H1 (cell line): ENCODE measurements around the gene NLRP1. TPM values are rescaled to one million over a fixed set of nuclear protein-coding genes. Genes with fewer than 3 reads are reported as not detected.

Experiments
- CTCF ChIA-PET: fragments of 300-600 bp; sonication (Branson Sonifier 250); formaldehyde crosslinking; loops from one replicate; lab custom pipeline; 2021; ENCODE audit not compliant: partially characterized antibody; lab: Charles Lee
- POLR2A ChIA-PET: fragments of 300-600 bp; sonication (Branson Sonifier 250); formaldehyde crosslinking; loops from one replicate; lab custom pipeline; 2021; ENCODE audit warnings: inconsistent platforms; ENCODE audit not compliant: partially characterized antibody; lab: Charles Lee
- DNase-seq, 2 experiments: peaks; one replicate each; pipeline versions ENCODE4 v3.0.0 to v3.0.0-alpha.2; 2010 to 2022; ENCODE audit warnings: low spot score in 2 of 2, low read depth in 1 of 2, mixed read lengths in 1 of 2
- FAIRE-seq: peaks from 2 replicates; lab custom pipeline; 2011; peaks lifted over from hg19 to GRCh38; lab: Jason Lieb, UNC
- H2AFZ ChIP-seq: 2 replicates; pipeline ENCODE4 v1.8.1; 2012; ENCODE audit warnings: low read length, inconsistent platforms
- H2AK5ac ChIP-seq: 2 replicates; pipeline ENCODE4 v1.6.1; 2013; ENCODE audit warnings: low read depth, low read length
- H2BK120ac ChIP-seq: replicated peaks from 2 replicates; pipeline ENCODE3; 2013; ENCODE audit warnings: low read depth, low read length, inconsistent platforms
- H2BK12ac ChIP-seq: 2 replicates; pipeline ENCODE4 v1.6.1; 2013; ENCODE audit warnings: low read depth, low read length
- H2BK15ac ChIP-seq: 2 replicates; pipeline ENCODE4 v1.6.1; 2013; ENCODE audit warnings: low read length
- H2BK20ac ChIP-seq: 2 replicates; pipeline ENCODE4 v1.6.1; 2013; ENCODE audit warnings: low read length
- H2BK5ac ChIP-seq: 2 replicates; pipeline ENCODE4 v1.6.1; 2013; ENCODE audit warnings: low read depth, low read length
- H3K14ac ChIP-seq: 2 replicates; pipeline ENCODE4 v1.6.1; 2013; ENCODE audit warnings: inconsistent platforms; ENCODE audit not compliant: insufficient read length
- H3K18ac ChIP-seq: 2 replicates; pipeline ENCODE4 v1.6.1; 2013; ENCODE audit warnings: low read length; ENCODE audit errors: extremely low read depth
- H3K23ac ChIP-seq: 2 replicates; pipeline ENCODE4 v1.6.1; 2013; ENCODE audit warnings: inconsistent platforms; ENCODE audit not compliant: insufficient read length
- H3K23me2 ChIP-seq: 2 replicates; pipeline ENCODE4 v1.6.1; 2013; ENCODE audit warnings: low read depth, low read length
- H3K27ac ChIP-seq: 2 replicates; pipeline ENCODE4 v1.6.1; 2011; ENCODE audit warnings: low read depth, low read length, inconsistent platforms
- H3K27me3 ChIP-seq, 4 experiments: replicated peaks in 1 of 4; 1 replicate in 1 of 4; 2 replicates in 3 of 4; pipeline versions ENCODE4 v1.6.1 to v1.8.1; 2011 to 2013; ENCODE audit warnings: low read length in 3 of 4, mild to moderate bottlenecking in 3 of 4, inconsistent platforms in 2 of 4, mixed read lengths in 2 of 4, moderate library complexity in 1 of 4; ENCODE audit not compliant: control insufficient read depth in 3 of 4, insufficient read depth in 3 of 4; ENCODE audit errors: extremely low read depth in 1 of 4
- H3K36me3 ChIP-seq, 4 experiments: 2 replicates each; pipeline versions ENCODE4 v1.6.1 to v1.8.1; 2011 to 2013; ENCODE audit warnings: mild to moderate bottlenecking in 4 of 4, low read length in 3 of 4, moderate library complexity in 2 of 4, control low read depth in 1 of 4, inconsistent platforms in 1 of 4; ENCODE audit not compliant: insufficient read depth in 4 of 4, control insufficient read depth in 2 of 4
- H3K4ac ChIP-seq: replicated peaks from 2 replicates; pipeline ENCODE3; 2013; ENCODE audit warnings: low read length, low read depth, mixed read lengths, inconsistent platforms; ENCODE audit not compliant: insufficient read length
- H3K4me1 ChIP-seq, 4 experiments: replicated peaks in 1 of 4; 1 replicate in 1 of 4; 2 replicates in 3 of 4; pipeline versions ENCODE4 v1.6.1 to v1.8.1; 2011 to 2013; ENCODE audit warnings: low read length in 3 of 4, inconsistent platforms in 2 of 4, mixed read lengths in 1 of 4; ENCODE audit not compliant: insufficient read depth in 4 of 4, control insufficient read depth in 3 of 4
- H3K4me2 ChIP-seq, 2 experiments: 2 replicates each; pipeline versions ENCODE4 v1.6.1 to v1.8.1; 2011 to 2013; ENCODE audit warnings: low read depth in 2 of 2, low read length in 2 of 2, control low read depth in 1 of 2, inconsistent platforms in 1 of 2, mild to moderate bottlenecking in 1 of 2; ENCODE audit not compliant: insufficient read depth in 1 of 2
- H3K4me3 ChIP-seq, 4 experiments: fragments of 200-600, 300-600 bp in 1 of 4; sonication (generic), shearing (Covaris generic), sonication (Bioruptor Twin) in 1 of 4; 2 replicates each; pipeline versions ENCODE4 v1.5.1 to v1.8.1; 2011 to 2016; ENCODE audit warnings: low read length in 4 of 4, low read depth in 3 of 4, control low read depth in 2 of 4, inconsistent platforms in 2 of 4, mild to moderate bottlenecking in 2 of 4, mixed read lengths in 1 of 4, moderate library complexity in 1 of 4; ENCODE audit not compliant: insufficient read depth in 2 of 4; ENCODE audit errors: extremely low read depth in 1 of 4
- H3K56ac ChIP-seq: replicated peaks from 2 replicates; pipeline ENCODE3; 2013; ENCODE audit warnings: low read depth, mild to moderate bottlenecking, mixed read lengths, low read length, inconsistent platforms; ENCODE audit not compliant: insufficient read length
- H3K79me1 ChIP-seq: 2 replicates; pipeline ENCODE4 v1.6.1; 2013; ENCODE audit warnings: low read depth, low read length, control low read depth
- H3K79me2 ChIP-seq, 2 experiments: 2 replicates each; pipeline versions ENCODE4 v1.6.1 to v1.8.1; 2012 to 2013; ENCODE audit warnings: low read length in 2 of 2, mild to moderate bottlenecking in 2 of 2, inconsistent platforms in 1 of 2; ENCODE audit not compliant: insufficient read depth in 2 of 2, control insufficient read depth in 1 of 2
- H3K9ac ChIP-seq, 4 experiments: replicated peaks in 1 of 4; 1 replicate in 1 of 4; 2 replicates in 3 of 4; pipeline versions ENCODE4 v1.6.1 to v1.8.1; 2011 to 2013; ENCODE audit warnings: low read depth in 3 of 4, low read length in 3 of 4, control low read depth in 2 of 4, mild to moderate bottlenecking in 2 of 4, moderate library complexity in 2 of 4, inconsistent platforms in 1 of 4; ENCODE audit errors: extremely low read depth in 1 of 4
- H3K9me3 ChIP-seq, 2 experiments: 2 replicates each; pipeline versions ENCODE4 v1.6.1 to v1.8.1; 2012 to 2013; ENCODE audit warnings: mild to moderate bottlenecking in 2 of 2, moderate library complexity in 2 of 2, control low read depth in 1 of 2, inconsistent platforms in 1 of 2, low read depth in 1 of 2, low read length in 1 of 2, mixed read lengths in 1 of 2; ENCODE audit not compliant: insufficient read depth in 2 of 2
- H4K20me1 ChIP-seq, 2 experiments: replicated peaks in 1 of 2; 2 replicates each; pipeline versions ENCODE3 to v1.8.1; 2011 to 2013; ENCODE audit warnings: inconsistent platforms in 2 of 2, low read length in 2 of 2, mild to moderate bottlenecking in 1 of 2; ENCODE audit not compliant: insufficient read depth in 2 of 2, control insufficient read depth in 1 of 2
- H4K5ac ChIP-seq: 2 replicates; pipeline ENCODE4 v1.6.1; 2013; ENCODE audit warnings: low read length, low read depth, mixed read lengths, inconsistent platforms; ENCODE audit not compliant: insufficient read length
- H4K8ac ChIP-seq: 2 replicates; pipeline ENCODE4 v1.8.0; 2013; ENCODE audit warnings: mild to moderate bottlenecking, moderate library complexity, low read length, inconsistent platforms; ENCODE audit not compliant: insufficient read depth; ENCODE audit errors: extremely low read depth
- H4K91ac ChIP-seq: replicated peaks from 2 replicates; pipeline ENCODE3; 2013; ENCODE audit warnings: low read length, mixed read lengths, inconsistent platforms; ENCODE audit not compliant: insufficient read length
- MAFK ChIP-seq: IDR thresholded peaks from 2 replicates; pipeline ENCODE4 v1.6.1; 2012; ENCODE audit warnings: low read depth, mild to moderate bottlenecking, improper control_type of control experiment, low read length
- MAX ChIP-seq: IDR thresholded peaks from 2 replicates; pipeline ENCODE4 v1.6.1; 2012; ENCODE audit warnings: inconsistent platforms
- PHF8 ChIP-seq: fragments of 200-600 bp; sonication (generic); conservative IDR thresholded peaks from 2 replicates; pipeline ENCODE4 v1.7.1; 2012; ENCODE audit warnings: low read depth, mild to moderate bottlenecking, inconsistent platforms, low read length, moderate library complexity
- YY1 ChIP-seq: IDR thresholded peaks from 2 replicates; pipeline ENCODE4 v1.6.1; 2011; ENCODE audit warnings: low read depth, mild to moderate bottlenecking, low read length
- WGBS, 2 experiments: shearing (Covaris generic) in 1 of 2; methylation state at CpG; one replicate each; pipeline versions ENCODE4 v1.1.6 to v1.1.7; 2013 to 2015; ENCODE audit warnings: low lambda C conversion rate in 2 of 2, mixed read lengths in 2 of 2, inconsistent platforms in 1 of 2, low coverage in 1 of 2, missing lambda C conversion rate in 1 of 2; ENCODE audit not compliant: insufficient replicate concordance in 2 of 2, insufficient coverage in 1 of 2, insufficient read length in 1 of 2; ENCODE audit errors: extremely low coverage in 1 of 2, missing lambda C conversion rate in 1 of 2; 5-methylcytosine and 5-hydroxymethylcytosine counted together
- polyA plus RNA-seq, 7 experiments: library from polyadenylated mRNA; depleted of rRNA in 3 of 7; stranded (reverse) in 5 of 7; unstranded in 2 of 7; fragments of >200 nt in 5 of 7; fragments of 200-250 nt in 2 of 7; gene quantifications; 1 replicate in 5 of 7; 2 replicates in 1 of 7; 4 replicates in 1 of 7; pipeline versions ENCODE4 v1.2.1 to v1.2.3, GENCODE V29; 2011 to 2013; ENCODE audit warnings: missing spikeins in 2 of 7, mixed read lengths in 2 of 7
- total RNA-seq: library from RNA; stranded (reverse); fragmentation: NEBNext Ultra II Directional; extraction: Animal tissue kit (Norgen Biotek cat#: 25700); gene quantifications from 2 replicates; pipeline ENCODE4 v1.2.1, GENCODE V29; 2021

The NLRP1 gene
- total and polyA plus RNA-seq, 2 of the 8 experiments (the other 6 are each of a cell fraction or from before 2014, with no cell fraction given), result 8.6 to 10.4 TPM

DNA sequence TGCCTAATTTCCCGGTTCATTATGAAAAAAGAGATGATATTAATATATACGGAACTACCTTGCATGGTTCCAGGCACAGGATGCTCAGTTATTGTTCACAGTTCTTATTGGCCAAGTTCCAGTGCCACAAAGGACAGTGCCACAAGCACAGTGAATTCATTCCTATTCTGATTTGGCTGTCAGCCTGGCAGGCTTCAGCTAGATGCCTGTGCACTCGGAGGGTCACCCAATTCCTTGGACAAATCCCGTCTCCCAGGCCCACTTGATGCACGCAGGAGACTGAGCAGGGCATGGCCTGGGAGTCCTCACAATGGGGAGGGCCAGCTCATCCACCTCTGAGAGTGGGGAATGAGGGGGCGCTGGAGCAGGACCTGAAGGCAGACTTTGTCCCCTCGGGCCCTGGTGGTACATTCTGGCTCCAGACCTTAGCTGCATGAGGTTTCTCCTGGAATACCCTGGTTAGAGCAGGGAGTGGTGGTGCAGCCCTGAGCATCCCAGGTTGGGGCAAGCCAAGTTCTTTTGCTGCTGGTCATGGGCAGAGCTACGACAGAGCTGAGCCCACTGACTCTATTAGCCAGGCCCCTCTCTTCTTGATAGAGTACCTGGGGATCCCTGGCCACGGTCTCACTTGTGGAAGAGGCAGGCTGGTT lies 56.6 kb downstream of the NLRP1 start:
- no peak overlapping the region for H2AK5ac ChIP-seq
- no peak overlapping the region for H3K56ac ChIP-seq
- H3K18ac ChIP-seq, result no peak overlapping the region
- H2BK5ac ChIP-seq, result no peak overlapping the region
- H4K91ac ChIP-seq, result no peak overlapping the region
- no peak overlapping the region for H2BK20ac ChIP-seq
- H3K14ac ChIP-seq, result no peak overlapping the region
- H3K79me1 ChIP-seq, result no peaks in the 10 kb centered on the region
- no peaks in the 10 kb centered on the region for H3K9me3 ChIP-seq
- no peaks in the 10 kb centered on the region; the same call in 1 of the 2 replicates for H3K23me2 ChIP-seq
- no peak overlapping the region for H3K4ac ChIP-seq
- TF ChIP-seq MAX (no peak), YY1 (no peak), PHF8 (no peak), MAFK (no peak)
- no peaks in the 10 kb centered on the region for H3K79me2 ChIP-seq
- FAIRE-seq (no peak), DNase-seq (no peak)
- H2BK12ac ChIP-seq, result no peak overlapping the region
- no peaks in the 10 kb centered on the region for H4K20me1 ChIP-seq
- no peaks in the 10 kb centered on the region; a peak in 3 of 7 replicates for H3K4me1 ChIP-seq
- no peaks in the 10 kb centered on the region for H3K27me3 ChIP-seq
- no peak overlapping the region for H4K5ac ChIP-seq
- no peak overlapping the region for H4K8ac ChIP-seq
- WGBS, 2 experiments, result 87% methylated on average over 9 of the region's 9 CpGs; no CpG with 5 or more reads in 1 of the 2 experiments
- POLR2A ChIA-PET, result interaction anchor here (1.2 to 2.1 kb wide), 5 partner anchors 14 to 42 kb away, joined by 3 to 6 read pairs (median 3); partner anchors contain the start of genes DERL2 and MIS12
- H3K36me3 ChIP-seq, result no peaks in the 10 kb centered on the region
- no peak overlapping the region for H3K27ac ChIP-seq
- no peak overlapping the region for H2BK120ac ChIP-seq
- no peak overlapping the region for H3K4me2 ChIP-seq
- H2BK15ac ChIP-seq, result no peak overlapping the region
- no peak overlapping the region for H3K4me3 ChIP-seq
- CTCF ChIA-PET, result interaction anchor here (0.8 to 1.4 kb wide), 5 partner anchors 10 to 129 kb away, joined by 3 read pairs; no protein-coding TSS in a partner anchor
- H2AFZ ChIP-seq, result no peak overlapping the region; the same call in 1 of the 2 replicates
- H3K9ac ChIP-seq, result no peak overlapping the region
- no peak overlapping the region for H3K23ac ChIP-seq
